ENCODE data around the gene SEPTIN5.

- no peak for TF ChIP-seq CTCF (conservative IDR thresholded peaks at IDR 0.05; ENCODE audit: low read depth in 2 of 2)
- TF ChIP-seq ZNF331 (CRISPR knock-in tag; IDR thresholded peaks at IDR 0.05; ENCODE audit: low read depth) = no peak
- no peak for TF ChIP-seq ZNF114 (CRISPR knock-in tag; IDR thresholded peaks at IDR 0.05)
- no peak for TF ChIP-seq EZH2 (IDR thresholded peaks at IDR 0.05; ENCODE audit: low read depth, unreplicated experiment)
- TF ChIP-seq EZH2phosphoT487 (IDR thresholded peaks at IDR 0.05; ENCODE audit: unreplicated experiment) = no peak
- TF ChIP-seq, protein P1, sequence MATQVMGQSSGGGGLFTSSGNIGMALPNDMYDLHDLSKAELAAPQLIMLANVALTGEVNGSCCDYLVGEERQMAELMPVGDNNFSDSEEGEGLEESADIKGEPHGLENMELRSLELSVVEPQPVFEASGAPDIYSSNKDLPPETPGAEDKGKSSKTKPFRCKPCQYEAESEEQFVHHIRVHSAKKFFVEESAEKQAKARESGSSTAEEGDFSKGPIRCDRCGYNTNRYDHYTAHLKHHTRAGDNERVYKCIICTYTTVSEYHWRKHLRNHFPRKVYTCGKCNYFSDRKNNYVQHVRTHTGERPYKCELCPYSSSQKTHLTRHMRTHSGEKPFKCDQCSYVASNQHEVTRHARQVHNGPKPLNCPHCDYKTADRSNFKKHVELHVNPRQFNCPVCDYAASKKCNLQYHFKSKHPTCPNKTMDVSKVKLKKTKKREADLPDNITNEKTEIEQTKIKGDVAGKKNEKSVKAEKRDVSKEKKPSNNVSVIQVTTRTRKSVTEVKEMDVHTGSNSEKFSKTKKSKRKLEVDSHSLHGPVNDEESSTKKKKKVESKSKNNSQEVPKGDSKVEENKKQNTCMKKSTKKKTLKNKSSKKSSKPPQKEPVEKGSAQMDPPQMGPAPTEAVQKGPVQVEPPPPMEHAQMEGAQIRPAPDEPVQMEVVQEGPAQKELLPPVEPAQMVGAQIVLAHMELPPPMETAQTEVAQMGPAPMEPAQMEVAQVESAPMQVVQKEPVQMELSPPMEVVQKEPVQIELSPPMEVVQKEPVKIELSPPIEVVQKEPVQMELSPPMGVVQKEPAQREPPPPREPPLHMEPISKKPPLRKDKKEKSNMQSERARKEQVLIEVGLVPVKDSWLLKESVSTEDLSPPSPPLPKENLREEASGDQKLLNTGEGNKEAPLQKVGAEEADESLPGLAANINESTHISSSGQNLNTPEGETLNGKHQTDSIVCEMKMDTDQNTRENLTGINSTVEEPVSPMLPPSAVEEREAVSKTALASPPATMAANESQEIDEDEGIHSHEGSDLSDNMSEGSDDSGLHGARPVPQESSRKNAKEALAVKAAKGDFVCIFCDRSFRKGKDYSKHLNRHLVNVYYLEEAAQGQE (IDR thresholded peaks at IDR 0.05; ENCODE audit: unreplicated experiment) = no peak
- no peak for TF ChIP-seq JUNB (IDR thresholded peaks at IDR 0.05; ENCODE audit: unreplicated experiment)
- TF ChIP-seq POLR2AphosphoS5 (IDR thresholded peaks at IDR 0.05; ENCODE audit: low read depth) = no peak
- no peak for TF ChIP-seq CREB1 (CRISPR knock-in tag; IDR thresholded peaks at IDR 0.05; ENCODE audit: low read depth)
- TF ChIP-seq ETS1 (IDR thresholded peaks at IDR 0.05) = no peak
- TF ChIP-seq, protein P2, sequence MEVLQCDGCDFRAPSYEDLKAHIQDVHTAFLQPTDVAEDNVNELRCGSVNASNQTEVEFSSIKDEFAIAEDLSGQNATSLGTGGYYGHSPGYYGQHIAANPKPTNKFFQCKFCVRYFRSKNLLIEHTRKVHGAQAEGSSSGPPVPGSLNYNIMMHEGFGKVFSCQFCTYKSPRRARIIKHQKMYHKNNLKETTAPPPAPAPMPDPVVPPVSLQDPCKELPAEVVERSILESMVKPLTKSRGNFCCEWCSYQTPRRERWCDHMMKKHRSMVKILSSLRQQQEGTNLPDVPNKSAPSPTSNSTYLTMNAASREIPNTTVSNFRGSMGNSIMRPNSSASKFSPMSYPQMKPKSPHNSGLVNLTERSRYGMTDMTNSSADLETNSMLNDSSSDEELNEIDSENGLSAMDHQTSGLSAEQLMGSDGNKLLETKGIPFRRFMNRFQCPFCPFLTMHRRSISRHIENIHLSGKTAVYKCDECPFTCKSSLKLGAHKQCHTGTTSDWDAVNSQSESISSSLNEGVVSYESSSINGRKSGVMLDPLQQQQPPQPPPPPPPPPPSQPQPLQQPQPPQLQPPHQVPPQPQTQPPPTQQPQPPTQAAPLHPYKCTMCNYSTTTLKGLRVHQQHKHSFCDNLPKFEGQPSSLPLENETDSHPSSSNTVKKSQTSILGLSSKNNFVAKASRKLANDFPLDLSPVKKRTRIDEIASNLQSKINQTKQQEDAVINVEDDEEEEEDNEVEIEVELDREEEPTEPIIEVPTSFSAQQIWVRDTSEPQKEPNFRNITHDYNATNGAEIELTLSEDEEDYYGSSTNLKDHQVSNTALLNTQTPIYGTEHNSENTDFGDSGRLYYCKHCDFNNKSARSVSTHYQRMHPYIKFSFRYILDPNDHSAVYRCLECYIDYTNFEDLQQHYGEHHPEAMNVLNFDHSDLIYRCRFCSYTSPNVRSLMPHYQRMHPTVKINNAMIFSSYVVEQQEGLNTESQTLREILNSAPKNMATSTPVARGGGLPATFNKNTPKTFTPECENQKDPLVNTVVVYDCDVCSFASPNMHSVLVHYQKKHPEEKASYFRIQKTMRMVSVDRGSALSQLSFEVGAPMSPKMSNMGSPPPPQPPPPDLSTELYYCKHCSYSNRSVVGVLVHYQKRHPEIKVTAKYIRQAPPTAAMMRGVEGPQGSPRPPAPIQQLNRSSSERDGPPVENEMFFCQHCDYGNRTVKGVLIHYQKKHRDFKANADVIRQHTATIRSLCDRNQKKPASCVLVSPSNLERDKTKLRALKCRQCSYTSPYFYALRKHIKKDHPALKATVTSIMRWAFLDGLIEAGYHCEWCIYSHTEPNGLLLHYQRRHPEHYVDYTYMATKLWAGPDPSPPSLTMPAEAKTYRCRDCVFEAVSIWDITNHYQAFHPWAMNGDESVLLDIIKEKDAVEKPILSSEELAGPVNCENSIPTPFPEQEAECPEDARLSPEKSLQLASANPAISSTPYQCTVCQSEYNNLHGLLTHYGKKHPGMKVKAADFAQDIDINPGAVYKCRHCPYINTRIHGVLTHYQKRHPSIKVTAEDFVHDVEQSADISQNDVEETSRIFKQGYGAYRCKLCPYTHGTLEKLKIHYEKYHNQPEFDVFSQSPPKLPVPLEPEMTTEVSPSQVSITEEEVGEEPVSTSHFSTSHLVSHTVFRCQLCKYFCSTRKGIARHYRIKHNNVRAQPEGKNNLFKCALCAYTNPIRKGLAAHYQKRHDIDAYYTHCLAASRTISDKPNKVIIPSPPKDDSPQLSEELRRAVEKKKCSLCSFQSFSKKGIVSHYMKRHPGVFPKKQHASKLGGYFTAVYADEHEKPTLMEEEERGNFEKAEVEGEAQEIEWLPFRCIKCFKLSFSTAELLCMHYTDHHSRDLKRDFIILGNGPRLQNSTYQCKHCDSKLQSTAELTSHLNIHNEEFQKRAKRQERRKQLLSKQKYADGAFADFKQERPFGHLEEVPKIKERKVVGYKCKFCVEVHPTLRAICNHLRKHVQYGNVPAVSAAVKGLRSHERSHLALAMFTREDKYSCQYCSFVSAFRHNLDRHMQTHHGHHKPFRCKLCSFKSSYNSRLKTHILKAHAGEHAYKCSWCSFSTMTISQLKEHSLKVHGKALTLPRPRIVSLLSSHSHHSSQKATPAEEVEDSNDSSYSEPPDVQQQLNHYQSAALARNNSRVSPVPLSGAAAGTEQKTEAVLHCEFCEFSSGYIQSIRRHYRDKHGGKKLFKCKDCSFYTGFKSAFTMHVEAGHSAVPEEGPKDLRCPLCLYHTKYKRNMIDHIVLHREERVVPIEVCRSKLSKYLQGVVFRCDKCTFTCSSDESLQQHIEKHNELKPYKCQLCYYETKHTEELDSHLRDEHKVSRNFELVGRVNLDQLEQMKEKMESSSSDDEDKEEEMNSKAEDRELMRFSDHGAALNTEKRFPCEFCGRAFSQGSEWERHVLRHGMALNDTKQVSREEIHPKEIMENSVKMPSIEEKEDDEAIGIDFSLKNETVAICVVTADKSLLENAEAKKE (CRISPR knock-in tag; IDR thresholded peaks at IDR 0.05) = no peak
Observed at GRCh38 chr22:19748991-19749664, 34.8 kb downstream of the SEPTIN5 start.
